Karpas-422 (cell line): ENCODE data around the gene SRP9. TPM values are rescaled to one million over a fixed set of nuclear protein-coding genes. Genes with fewer than 3 reads are reported as not detected.

Source experiments
- DNase-seq: peaks from one replicate; pipeline ENCODE4 v3.0.0-alpha.2; 2015
- H2AFZ ChIP-seq: fragments of 200-600 bp; sonication (generic); 2 replicates; pipeline ENCODE4 v1.6.1; 2014; ENCODE audit warnings: antibody characterized with exemption, low read length, mixed read lengths
- H3K27ac ChIP-seq: fragments of 200-600 bp; sonication (generic); 2 replicates; pipeline ENCODE4 v1.5.1; 2014; ENCODE audit warnings: mild to moderate bottlenecking, low read length, moderate library complexity
- H3K27me3 ChIP-seq: fragments of 200-600 bp; sonication (generic); 2 replicates; pipeline ENCODE4 v1.6.1; 2014; ENCODE audit warnings: low read length, mixed read lengths
- H3K36me3 ChIP-seq: fragments of 200-600 bp; sonication (generic); 2 replicates; pipeline ENCODE4 v1.6.1; 2014; ENCODE audit warnings: low read length, mixed read lengths; ENCODE audit not compliant: insufficient read depth
- H3K4me1 ChIP-seq: fragments of 200-600 bp; sonication (generic); 2 replicates; pipeline ENCODE4 v1.6.1; 2014; ENCODE audit warnings: mild to moderate bottlenecking, low read length, mixed read lengths
- H3K4me2 ChIP-seq: fragments of 200-600 bp; sonication (generic); 2 replicates; pipeline ENCODE4 v1.6.1; 2014; ENCODE audit warnings: low read length, low read depth, mild to moderate bottlenecking; ENCODE audit not compliant: poor library complexity, severe bottlenecking
- H3K4me3 ChIP-seq: fragments of 200-600 bp; sonication (generic); 2 replicates; pipeline ENCODE4 v1.5.1; 2014; ENCODE audit warnings: mild to moderate bottlenecking, antibody characterized with exemption, low read length, mixed read lengths
- H3K79me2 ChIP-seq: fragments of 200-600 bp; sonication (generic); 2 replicates; pipeline ENCODE4 v1.6.1; 2014; ENCODE audit warnings: mild to moderate bottlenecking, low read length, mixed read lengths
- H3K9ac ChIP-seq: fragments of 200-600 bp; sonication (generic); 2 replicates; pipeline ENCODE4 v1.6.0; 2014; ENCODE audit warnings: low read length
- H3K9me2 ChIP-seq: fragments of 200-600 bp; sonication (generic), shearing (Covaris generic); replicated peaks from 2 replicates; pipeline ENCODE4 v1.6.0; 2014; ENCODE audit warnings: mild to moderate bottlenecking, low read length, moderate library complexity; ENCODE audit not compliant: insufficient read depth
- H3K9me3 ChIP-seq: fragments of 300-700, 200-600 bp; sonication (generic); 2 replicates; pipeline ENCODE4 v1.6.1; 2014; ENCODE audit warnings: low read length, mixed read lengths
- H4K20me1 ChIP-seq: fragments of 200-600 bp; sonication (generic); 2 replicates; pipeline ENCODE4 v1.6.1; 2014; ENCODE audit warnings: mild to moderate bottlenecking, antibody characterized with exemption, low read length, low read depth; ENCODE audit not compliant: insufficient read depth
- total RNA-seq: library from RNA; depleted of rRNA; stranded (reverse); fragments of >200 nt; shearing (Covaris generic); gene quantifications from 2 replicates; pipeline ENCODE4 v1.2.3, GENCODE V29; 2014; ENCODE audit warnings: low replicate concordance

The SRP9 gene
- total RNA-seq, 1 experiment from 2014 or later = 245 TPM

DNA sequence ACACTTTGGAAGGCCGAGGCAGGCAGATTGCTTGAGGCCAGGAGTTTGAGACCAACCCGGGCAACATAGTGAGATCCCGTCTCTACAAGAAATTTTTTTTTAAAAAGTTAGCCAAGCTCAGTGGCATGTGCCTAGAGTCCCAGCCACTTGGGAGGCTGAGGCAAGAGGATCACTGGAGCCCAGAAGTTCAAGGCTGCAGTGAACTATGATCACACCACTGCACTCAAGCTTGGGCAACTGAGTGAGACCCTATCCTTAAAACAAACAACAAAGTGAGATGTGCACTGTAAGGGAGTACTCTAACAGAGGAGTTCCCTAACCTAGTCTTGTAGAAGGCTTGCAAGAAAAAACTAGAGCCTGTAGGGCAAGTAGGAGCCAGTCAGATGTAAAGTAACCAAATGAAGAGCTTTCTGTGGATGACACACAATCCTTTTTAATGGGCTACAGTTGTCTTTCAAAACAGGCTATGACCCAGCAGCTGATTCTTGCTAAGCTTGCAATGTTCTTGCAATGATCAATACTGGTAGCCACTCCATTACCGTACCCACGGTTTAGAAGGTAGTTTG is 38.0 kb upstream of the SRP9 start:
- Histone ChIP-seq H3K9me3 (no peaks in the 10 kb centered on the region), H3K9ac (no peak overlapping the region), H4K20me1 (no peaks in the 10 kb centered on the region), H2AFZ (no peak overlapping the region), H3K79me2 (no peaks in the 10 kb centered on the region), H3K9me2 (no peaks in the 10 kb centered on the region), H3K27me3 (no peaks in the 10 kb centered on the region), H3K4me3 (no peak overlapping the region), H3K36me3 (no peaks in the 10 kb centered on the region), H3K4me1 (no peaks in the 10 kb centered on the region), H3K27ac (no peak overlapping the region), H3K4me2 (no peak overlapping the region)
- DNase-seq = no peak

DNA sequence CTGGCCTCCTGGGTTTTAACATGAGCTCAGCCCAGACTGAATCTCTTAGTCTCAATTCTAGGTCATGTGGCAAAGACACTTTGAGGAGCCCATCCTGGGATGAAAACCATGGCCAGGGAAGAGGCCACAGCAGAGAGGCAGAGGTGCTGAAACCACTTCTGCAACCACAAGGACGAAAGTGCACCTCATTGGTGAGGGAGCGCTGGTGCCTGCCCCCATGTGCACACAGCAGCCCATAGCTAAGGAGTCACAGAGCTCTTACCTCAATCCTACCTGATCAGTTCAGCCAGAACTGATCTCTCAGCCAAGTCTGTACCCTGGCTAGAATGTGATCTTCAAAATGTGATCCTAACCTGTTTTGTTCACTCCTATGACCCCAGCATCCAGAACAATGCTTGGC is 32.9 kb upstream of the SRP9 start:
- DNase-seq = no peak
- no peaks in the 10 kb centered on the region for H3K79me2 ChIP-seq
- no peaks in the 10 kb centered on the region for H3K9me3 ChIP-seq
- H3K27ac ChIP-seq = no peak overlapping the region
- H3K9me2 ChIP-seq = no peaks in the 10 kb centered on the region
- no peaks in the 10 kb centered on the region for H4K20me1 ChIP-seq
- H3K4me2 ChIP-seq = no peak overlapping the region
- no peak overlapping the region for H2AFZ ChIP-seq
- H3K4me3 ChIP-seq = no peak overlapping the region
- H3K4me1 ChIP-seq = no peaks in the 10 kb centered on the region
- H3K36me3 ChIP-seq = no peaks in the 10 kb centered on the region
- no peaks in the 10 kb centered on the region for H3K27me3 ChIP-seq
- H3K9ac ChIP-seq = no peak overlapping the region

DNA sequence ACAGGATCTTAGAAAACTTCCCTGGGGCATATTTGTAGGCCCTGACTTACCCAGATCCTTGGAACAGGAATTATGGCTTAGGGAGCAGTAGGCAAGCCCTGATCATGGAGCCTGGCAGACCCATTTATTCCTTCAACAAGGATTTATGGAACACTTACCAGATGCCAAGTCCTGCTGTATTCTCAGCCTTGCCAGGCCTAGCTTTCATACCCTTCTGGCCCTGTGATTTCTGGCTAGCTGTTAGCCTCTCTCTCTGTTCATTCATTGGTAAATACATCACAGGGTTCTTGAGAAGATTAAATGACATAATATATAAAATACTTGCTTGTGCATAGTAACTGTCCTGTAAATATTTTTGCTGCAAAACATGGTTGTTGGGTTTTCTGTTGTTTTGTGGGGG is 32.4 kb upstream of the SRP9 start:
- H2AFZ ChIP-seq = no peak overlapping the region
- no peak overlapping the region for H3K4me2 ChIP-seq
- H3K9me3 ChIP-seq = no peaks in the 10 kb centered on the region
- H3K4me3 ChIP-seq = no peak overlapping the region
- no peak for DNase-seq
- no peaks in the 10 kb centered on the region for H4K20me1 ChIP-seq
- no peaks in the 10 kb centered on the region for H3K27me3 ChIP-seq
- H3K9me2 ChIP-seq = no peaks in the 10 kb centered on the region
- H3K79me2 ChIP-seq = no peaks in the 10 kb centered on the region
- no peak overlapping the region for H3K9ac ChIP-seq
- H3K27ac ChIP-seq = no peak overlapping the region
- no peaks in the 10 kb centered on the region for H3K36me3 ChIP-seq
- no peaks in the 10 kb centered on the region for H3K4me1 ChIP-seq

DNA sequence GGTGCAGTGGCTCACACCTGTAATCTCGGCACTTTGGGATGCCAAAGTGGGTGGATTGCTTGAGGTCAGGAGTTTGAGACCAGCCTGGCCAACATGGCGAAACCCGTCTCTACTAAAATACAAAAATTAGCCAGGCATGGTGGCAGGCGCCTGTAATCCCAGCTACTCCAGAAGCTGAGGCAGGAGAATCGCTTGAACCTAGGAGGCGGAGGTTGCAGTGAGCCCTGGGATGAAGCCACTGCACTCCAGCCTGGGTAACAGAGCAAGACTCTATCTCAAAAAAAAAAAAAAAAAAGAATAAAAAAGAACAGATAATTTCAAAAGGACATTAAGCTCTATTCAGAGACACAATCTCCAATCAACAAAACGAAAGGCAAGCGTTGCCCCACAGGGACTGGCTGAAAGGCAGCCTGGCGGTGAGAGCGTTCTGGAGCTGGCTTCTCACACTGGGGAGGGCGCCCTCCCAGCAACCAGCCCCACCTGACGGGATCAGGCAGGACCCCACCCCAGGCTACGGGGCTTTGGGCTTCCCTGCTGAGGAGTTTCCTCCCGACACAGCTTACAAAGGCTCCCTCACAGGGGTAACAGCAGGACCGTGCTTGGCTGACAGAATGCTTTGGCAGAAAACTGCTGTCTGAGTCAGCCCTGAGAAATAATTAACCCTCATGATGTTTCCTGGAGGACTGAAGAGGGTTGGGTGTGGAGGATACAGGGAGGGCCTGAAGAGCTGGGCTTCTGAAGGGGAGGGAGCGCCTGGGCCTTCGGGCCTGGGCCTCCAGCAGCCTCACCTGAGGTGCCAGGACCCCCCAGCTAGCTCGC is 31.1 kb upstream of the SRP9 start:
- Histone ChIP-seq H3K9ac (no peak overlapping the region), H3K27me3 (no peaks in the 10 kb centered on the region), H2AFZ (no peak overlapping the region), H3K4me3 (no peak overlapping the region), H3K4me2 (no peak overlapping the region), H3K9me3 (no peaks in the 10 kb centered on the region), H3K27ac (no peak overlapping the region), H4K20me1 (no peaks in the 10 kb centered on the region), H3K36me3 (no peaks in the 10 kb centered on the region), H3K4me1 (no peaks in the 10 kb centered on the region), H3K9me2 (no peaks in the 10 kb centered on the region), H3K79me2 (no peaks in the 10 kb centered on the region)
- DNase-seq = no peak

DNA sequence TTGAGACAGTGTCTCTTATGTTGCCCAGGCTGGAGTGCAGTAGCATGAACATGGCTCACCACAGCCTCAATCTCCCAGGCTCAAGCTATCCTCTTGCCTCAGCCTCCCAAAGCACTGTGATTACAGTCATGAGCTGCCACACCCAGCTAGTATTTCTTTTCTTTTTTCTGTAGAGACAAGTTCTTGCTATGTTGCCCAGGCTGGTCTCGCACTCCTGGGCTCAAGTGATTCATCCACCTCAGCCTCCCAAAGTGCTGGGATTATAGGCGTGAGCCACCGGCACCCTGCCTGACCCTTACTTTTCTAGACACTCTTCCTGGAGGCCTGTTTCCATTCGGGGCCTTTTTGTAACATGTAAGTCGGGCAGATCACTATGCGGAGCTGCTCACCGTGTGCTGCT is 30.1 kb upstream of the SRP9 start:
- DNase-seq = no peak
- no peak overlapping the region for H2AFZ ChIP-seq
- H3K9me3 ChIP-seq = no peaks in the 10 kb centered on the region
- no peak overlapping the region for H3K4me3 ChIP-seq
- H3K79me2 ChIP-seq = no peaks in the 10 kb centered on the region
- no peak overlapping the region for H3K4me2 ChIP-seq
- no peaks in the 10 kb centered on the region for H3K36me3 ChIP-seq
- no peak overlapping the region for H3K27ac ChIP-seq
- H4K20me1 ChIP-seq = no peaks in the 10 kb centered on the region
- H3K9me2 ChIP-seq = no peaks in the 10 kb centered on the region
- H3K4me1 ChIP-seq = peaks cover 8% of the 10 kb centered on the region
- no peak overlapping the region for H3K9ac ChIP-seq
- no peaks in the 10 kb centered on the region for H3K27me3 ChIP-seq

DNA sequence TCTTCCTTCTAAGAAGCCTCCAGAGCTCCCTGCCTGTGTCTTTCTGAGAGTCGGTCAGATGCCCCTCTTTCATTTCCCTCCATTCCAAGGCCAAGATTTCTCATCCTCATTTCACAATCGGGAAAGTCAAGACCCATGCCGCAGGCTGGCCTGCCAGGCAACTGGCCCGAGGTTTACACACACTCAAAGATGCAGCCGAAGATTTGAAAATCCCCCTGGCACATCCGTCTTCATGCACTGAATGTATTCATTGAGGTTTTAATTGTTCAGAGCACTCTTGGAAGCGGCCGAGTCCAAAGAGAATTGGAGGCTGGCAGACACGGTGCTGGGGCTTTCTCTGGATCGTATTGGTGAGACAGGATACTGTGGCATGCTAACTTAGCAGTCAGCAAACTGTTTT is 29.1 kb upstream of the SRP9 start:
- H3K9ac ChIP-seq = no peak overlapping the region
- no peaks in the 10 kb centered on the region for H3K79me2 ChIP-seq
- no peak overlapping the region for H3K4me2 ChIP-seq
- H4K20me1 ChIP-seq = no peaks in the 10 kb centered on the region
- H2AFZ ChIP-seq = no peak overlapping the region
- H3K9me3 ChIP-seq = no peaks in the 10 kb centered on the region
- H3K36me3 ChIP-seq = no peaks in the 10 kb centered on the region
- no peak overlapping the region for H3K27ac ChIP-seq
- no peak overlapping the region for H3K4me3 ChIP-seq
- peaks cover 8% of the 10 kb centered on the region for H3K4me1 ChIP-seq
- DNase-seq = no peak
- H3K27me3 ChIP-seq = no peaks in the 10 kb centered on the region
- no peaks in the 10 kb centered on the region for H3K9me2 ChIP-seq

DNA sequence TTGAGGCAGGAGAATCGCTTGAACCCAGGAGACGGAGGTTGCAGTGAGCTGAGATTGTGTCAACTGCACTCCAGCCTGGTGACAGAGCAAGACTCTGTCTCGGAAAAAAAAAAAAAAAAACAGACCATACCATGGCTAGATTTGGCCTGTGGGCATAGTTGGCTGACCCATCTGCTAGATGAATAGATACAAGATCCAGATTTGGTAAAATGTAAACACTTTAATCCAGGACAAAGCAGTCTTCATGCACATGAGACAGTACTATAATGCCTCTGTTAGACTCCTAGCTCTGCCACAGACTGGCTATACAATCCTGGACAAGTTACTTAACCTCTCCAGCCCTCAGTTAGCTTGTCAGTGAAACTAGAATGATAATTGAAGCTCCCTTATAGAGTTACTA is 27.9 kb upstream of the SRP9 start:
- H3K9me2 ChIP-seq = no peaks in the 10 kb centered on the region
- H3K27me3 ChIP-seq = no peaks in the 10 kb centered on the region
- no peak for DNase-seq
- no peaks in the 10 kb centered on the region for H3K36me3 ChIP-seq
- no peak overlapping the region for H3K4me2 ChIP-seq
- H3K27ac ChIP-seq = no peak overlapping the region
- peaks cover 8% of the 10 kb centered on the region for H3K4me1 ChIP-seq
- no peaks in the 10 kb centered on the region for H4K20me1 ChIP-seq
- H3K4me3 ChIP-seq = no peak overlapping the region
- H2AFZ ChIP-seq = no peak overlapping the region
- H3K9ac ChIP-seq = no peak overlapping the region
- H3K9me3 ChIP-seq = no peaks in the 10 kb centered on the region
- H3K79me2 ChIP-seq = no peaks in the 10 kb centered on the region

DNA sequence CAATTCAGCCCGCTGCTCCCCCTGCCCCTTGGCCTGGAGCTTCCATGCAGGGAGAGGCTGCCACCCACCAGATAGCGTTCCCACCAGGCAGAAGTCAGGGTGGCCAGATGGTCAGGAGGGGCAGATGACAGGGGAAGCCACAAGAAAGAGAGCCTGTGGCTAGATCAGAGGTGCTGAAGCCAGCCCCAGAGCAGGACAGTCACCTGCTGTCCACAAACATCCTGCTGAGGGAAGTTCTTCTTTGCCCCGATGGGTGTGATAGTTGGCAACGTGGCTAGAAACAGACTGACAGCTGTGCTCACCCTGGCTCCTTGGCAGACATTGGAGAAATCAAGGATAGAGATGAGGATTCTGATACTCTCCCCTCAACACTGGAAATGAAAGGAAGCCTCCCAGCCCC is 27.2 kb upstream of the SRP9 start:
- Histone ChIP-seq H3K9me2 (no peaks in the 10 kb centered on the region), H3K27me3 (no peaks in the 10 kb centered on the region), H3K4me1 (peaks cover 8% of the 10 kb centered on the region), H3K27ac (no peak overlapping the region), H3K9me3 (no peaks in the 10 kb centered on the region), H3K4me2 (no peak overlapping the region), H3K4me3 (no peak overlapping the region), H3K36me3 (no peaks in the 10 kb centered on the region), H2AFZ (no peak overlapping the region), H3K9ac (no peak overlapping the region), H3K79me2 (no peaks in the 10 kb centered on the region), H4K20me1 (no peaks in the 10 kb centered on the region)
- DNase-seq = no peak
